ENCODE data around the gene ZDHHC7.

GRCh38 chr16:84924331-84925091 lies 86.8 kb downstream of the ZDHHC7 start:
- TF ChIP-seq CTCF (conservative IDR thresholded peaks at IDR 0.05; ENCODE audit: low read length): no peak
- no peak for TF ChIP-seq EZH2phosphoT487 (IDR thresholded peaks at IDR 0.05; ENCODE audit: borderline replicate concordance, low read depth, low read length)
